ENCODE results near the gene IKBKE. TPM values are rescaled to one million over a fixed set of nuclear protein-coding genes. Genes with fewer than 3 reads are reported as not detected.

The IKBKE gene
- total RNA-seq, 4 donors from 2014 or later = 5.7 to 27.0 (median 17.4) TPM

DNA sequence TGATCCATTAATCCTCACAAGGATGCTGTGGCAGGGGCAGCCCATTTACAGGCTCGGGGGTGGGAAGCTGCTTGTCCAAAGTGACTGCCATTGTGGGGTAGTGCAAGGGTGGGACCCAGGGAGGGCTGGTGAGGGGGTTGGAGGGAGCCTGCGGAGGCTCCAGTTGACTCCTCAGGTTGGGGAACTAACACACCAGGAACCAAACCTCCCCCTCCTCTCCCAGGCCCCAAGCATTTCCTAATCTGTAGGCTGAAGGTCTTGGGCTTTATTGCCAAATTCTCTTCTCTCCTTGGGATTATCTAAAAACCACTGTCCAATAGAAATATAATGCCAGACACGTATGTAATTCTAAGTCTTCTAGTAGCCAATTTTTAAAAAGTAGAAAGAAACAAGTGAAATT is 18.2 kb downstream of the IKBKE start:
- H3K4me1 ChIP-seq = peaks cover 8% of the 10 kb centered on the region
- DNase-seq (ENCODE audit: low spot score in 2 of 2) = no peak
- no peak for TF ChIP-seq EP300 (IDR thresholded peaks at IDR 0.05)
- H3K4me3 ChIP-seq = no peak overlapping the region
- H3K27ac ChIP-seq = no peak overlapping the region
- H3K36me3 ChIP-seq = peaks cover 54% of the 10 kb centered on the region
- H3K27me3 ChIP-seq = no peaks in the 10 kb centered on the region
- 88% methylated on average over 3 of the region's 3 CpGs for WGBS
- H3K9me3 ChIP-seq = no peaks in the 10 kb centered on the region

GRCh38 chr1:206489980-206490770 is 19.9 kb downstream of the IKBKE start:
- Histone ChIP-seq H3K4me3 (no peak overlapping the region), H3K4me1 (peaks cover 9% of the 10 kb centered on the region), H3K27me3 (no peaks in the 10 kb centered on the region), H3K27ac (no peak overlapping the region), H3K36me3 (peaks cover 54% of the 10 kb centered on the region), H3K9me3 (no peaks in the 10 kb centered on the region)
- TF ChIP-seq POLR2AphosphoS5 (IDR thresholded peaks at IDR 0.05) = no peak
- TF ChIP-seq, protein P1, sequence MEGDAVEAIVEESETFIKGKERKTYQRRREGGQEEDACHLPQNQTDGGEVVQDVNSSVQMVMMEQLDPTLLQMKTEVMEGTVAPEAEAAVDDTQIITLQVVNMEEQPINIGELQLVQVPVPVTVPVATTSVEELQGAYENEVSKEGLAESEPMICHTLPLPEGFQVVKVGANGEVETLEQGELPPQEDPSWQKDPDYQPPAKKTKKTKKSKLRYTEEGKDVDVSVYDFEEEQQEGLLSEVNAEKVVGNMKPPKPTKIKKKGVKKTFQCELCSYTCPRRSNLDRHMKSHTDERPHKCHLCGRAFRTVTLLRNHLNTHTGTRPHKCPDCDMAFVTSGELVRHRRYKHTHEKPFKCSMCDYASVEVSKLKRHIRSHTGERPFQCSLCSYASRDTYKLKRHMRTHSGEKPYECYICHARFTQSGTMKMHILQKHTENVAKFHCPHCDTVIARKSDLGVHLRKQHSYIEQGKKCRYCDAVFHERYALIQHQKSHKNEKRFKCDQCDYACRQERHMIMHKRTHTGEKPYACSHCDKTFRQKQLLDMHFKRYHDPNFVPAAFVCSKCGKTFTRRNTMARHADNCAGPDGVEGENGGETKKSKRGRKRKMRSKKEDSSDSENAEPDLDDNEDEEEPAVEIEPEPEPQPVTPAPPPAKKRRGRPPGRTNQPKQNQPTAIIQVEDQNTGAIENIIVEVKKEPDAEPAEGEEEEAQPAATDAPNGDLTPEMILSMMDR (IDR thresholded peaks at IDR 0.05) = peak; percentile 77 to 94
- DNase-seq (ENCODE audit: low spot score in 2 of 2) = peak in 1 of 2 donors; percentile 80
- 79% methylated on average over 15 of the region's 22 CpGs for WGBS

DNA sequence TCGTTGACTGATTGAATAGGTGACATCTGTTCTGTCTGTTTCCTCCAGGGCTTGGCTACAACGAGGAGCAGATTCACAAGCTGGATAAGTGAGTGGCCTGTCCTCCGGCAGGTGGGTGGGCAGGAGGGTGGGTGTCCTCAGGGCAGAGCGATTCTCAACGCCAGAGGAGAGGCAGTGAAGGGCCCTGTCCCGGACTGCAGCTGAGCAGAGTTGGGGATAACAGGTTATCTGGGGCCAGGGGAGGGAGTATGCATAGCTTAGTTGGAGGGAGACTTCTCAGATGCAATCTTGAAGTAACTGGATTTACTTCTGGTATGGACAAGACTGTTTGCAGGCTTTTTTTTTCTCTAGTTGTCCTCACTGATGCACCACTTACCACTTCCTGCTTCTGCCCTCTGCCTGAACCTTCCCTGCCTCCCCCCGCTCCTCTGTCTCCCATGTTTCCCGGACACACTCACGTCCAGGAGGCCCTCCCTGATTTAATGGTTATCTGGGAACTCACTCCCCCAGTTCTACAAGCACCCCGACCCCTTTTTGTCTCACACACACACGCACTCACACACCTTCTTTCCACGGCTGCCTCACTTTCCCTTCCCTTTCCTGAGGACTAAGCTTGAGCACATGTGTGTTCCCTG is 20.6 kb downstream of the IKBKE start:
- Histone ChIP-seq H3K9me3 (no peaks in the 10 kb centered on the region), H3K27ac (no peak overlapping the region), H3K36me3 (peaks cover 48% of the 10 kb centered on the region), H3K4me1 (peaks cover 16% of the 10 kb centered on the region), H3K27me3 (no peaks in the 10 kb centered on the region), H3K4me3 (no peak overlapping the region)
- no peak for DNase-seq (ENCODE audit: low spot score in 2 of 2)
- 81% methylated on average over 12 of the region's 12 CpGs for WGBS
- TF ChIP-seq EP300 (IDR thresholded peaks at IDR 0.05) (no peak), POLR2A (IDR thresholded peaks at IDR 0.05) (no peak), POLR2AphosphoS5 (IDR thresholded peaks at IDR 0.05) (no peak)
- TF ChIP-seq, protein P1 (IDR thresholded peaks at IDR 0.05) = no peak

DNA sequence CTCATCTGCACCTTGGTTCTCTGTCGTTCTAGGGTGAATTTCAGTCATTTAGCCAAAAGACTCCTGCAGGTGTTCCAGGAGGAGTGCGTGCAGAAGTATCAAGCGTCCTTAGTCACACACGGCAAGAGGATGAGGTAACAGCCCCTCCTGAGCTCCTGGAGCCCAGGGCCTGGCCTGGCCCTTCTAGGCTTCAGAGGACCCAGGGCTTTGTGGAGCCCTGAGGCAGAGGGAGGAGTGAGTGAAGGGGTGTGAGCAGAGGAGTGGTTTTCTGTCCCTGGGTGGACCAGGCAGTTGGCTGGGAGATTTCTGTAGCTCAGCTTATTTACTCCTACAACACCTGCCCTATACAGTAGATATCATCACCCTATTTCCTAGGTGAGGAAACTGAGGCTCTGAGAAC is 21.3 kb downstream of the IKBKE start:
- peaks cover 23% of the 10 kb centered on the region for H3K4me1 ChIP-seq
- H3K27ac ChIP-seq = no peak overlapping the region
- no peaks in the 10 kb centered on the region for H3K9me3 ChIP-seq
- DNase-seq (ENCODE audit: low spot score in 2 of 2) = no peak
- TF ChIP-seq POLR2AphosphoS5 (IDR thresholded peaks at IDR 0.05) (no peak), POLR2A (IDR thresholded peaks at IDR 0.05) (no peak), EP300 (IDR thresholded peaks at IDR 0.05) (no peak)
- TF ChIP-seq, protein P1 (IDR thresholded peaks at IDR 0.05) = no peak
- H3K36me3 ChIP-seq = peaks cover 41% of the 10 kb centered on the region
- H3K27me3 ChIP-seq = no peaks in the 10 kb centered on the region
- H3K4me3 ChIP-seq = no peak overlapping the region
- 79% methylated on average over 4 of the region's 4 CpGs for WGBS

DNA sequence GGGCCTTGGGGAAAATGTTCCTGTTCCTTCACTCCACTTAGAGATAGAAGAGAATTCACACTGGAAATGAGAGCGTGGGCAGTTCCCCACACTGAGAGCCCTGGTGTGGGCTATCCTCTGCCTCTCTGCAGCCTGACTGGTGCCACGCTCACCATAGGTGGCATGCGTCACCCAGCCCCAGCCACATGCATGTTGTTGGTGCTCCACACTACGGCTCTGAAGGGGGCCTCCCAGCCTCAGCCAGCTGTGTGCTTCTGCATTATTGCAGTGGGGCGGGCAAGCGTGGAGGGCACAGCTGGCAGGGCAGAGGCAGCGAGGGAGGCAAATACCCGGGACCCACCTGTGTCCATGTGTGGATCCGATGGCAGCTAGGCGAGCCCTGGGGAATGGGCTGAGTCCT is 22.3 kb downstream of the IKBKE start:
- no peak overlapping the region for H3K4me3 ChIP-seq
- H3K9me3 ChIP-seq = no peaks in the 10 kb centered on the region
- DNase-seq (ENCODE audit: low spot score in 2 of 2) = no peak
- no peaks in the 10 kb centered on the region for H3K27me3 ChIP-seq
- WGBS = 92% methylated on average over 6 of the region's 10 CpGs
- peaks cover 33% of the 10 kb centered on the region for H3K4me1 ChIP-seq
- no peak overlapping the region for H3K27ac ChIP-seq
- TF ChIP-seq POLR2AphosphoS5 (IDR thresholded peaks at IDR 0.05) (no peak), POLR2A (IDR thresholded peaks at IDR 0.05) (no peak), EP300 (IDR thresholded peaks at IDR 0.05) (no peak)
- TF ChIP-seq, protein P1 (IDR thresholded peaks at IDR 0.05) = no peak
- H3K36me3 ChIP-seq = peaks cover 41% of the 10 kb centered on the region

All from suprapubic skin (tissue), 4 donors.